ENCODE measurements around the gene TRMT1L.

Gene TRMT1L

DNA sequence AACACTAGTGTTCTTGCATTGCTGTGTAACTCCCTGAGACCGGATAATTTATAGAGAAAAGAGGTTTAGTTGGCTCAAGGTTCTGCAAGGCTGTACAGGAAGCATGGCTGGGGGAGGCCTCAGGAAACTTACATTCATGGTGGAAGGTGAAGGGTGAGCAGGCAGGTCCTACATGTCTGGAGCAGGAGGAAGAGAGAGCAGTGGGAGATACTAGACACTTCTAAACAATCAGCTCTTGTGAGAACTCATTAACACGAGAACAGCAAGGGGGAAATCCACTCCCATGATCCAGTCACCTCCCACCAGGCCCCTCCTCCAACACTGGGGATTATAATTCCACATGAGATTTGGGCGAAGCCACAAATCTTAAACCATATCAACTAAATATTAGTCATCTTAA lies 81.3 kb downstream of the TRMT1L start:
- no peak for DNase-seq (ENCODE audit: low spot score)
- TF ChIP-seq, protein P1, sequence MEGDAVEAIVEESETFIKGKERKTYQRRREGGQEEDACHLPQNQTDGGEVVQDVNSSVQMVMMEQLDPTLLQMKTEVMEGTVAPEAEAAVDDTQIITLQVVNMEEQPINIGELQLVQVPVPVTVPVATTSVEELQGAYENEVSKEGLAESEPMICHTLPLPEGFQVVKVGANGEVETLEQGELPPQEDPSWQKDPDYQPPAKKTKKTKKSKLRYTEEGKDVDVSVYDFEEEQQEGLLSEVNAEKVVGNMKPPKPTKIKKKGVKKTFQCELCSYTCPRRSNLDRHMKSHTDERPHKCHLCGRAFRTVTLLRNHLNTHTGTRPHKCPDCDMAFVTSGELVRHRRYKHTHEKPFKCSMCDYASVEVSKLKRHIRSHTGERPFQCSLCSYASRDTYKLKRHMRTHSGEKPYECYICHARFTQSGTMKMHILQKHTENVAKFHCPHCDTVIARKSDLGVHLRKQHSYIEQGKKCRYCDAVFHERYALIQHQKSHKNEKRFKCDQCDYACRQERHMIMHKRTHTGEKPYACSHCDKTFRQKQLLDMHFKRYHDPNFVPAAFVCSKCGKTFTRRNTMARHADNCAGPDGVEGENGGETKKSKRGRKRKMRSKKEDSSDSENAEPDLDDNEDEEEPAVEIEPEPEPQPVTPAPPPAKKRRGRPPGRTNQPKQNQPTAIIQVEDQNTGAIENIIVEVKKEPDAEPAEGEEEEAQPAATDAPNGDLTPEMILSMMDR (IDR thresholded peaks at IDR 0.05; ENCODE audit: extremely low read depth, missing control alignments), result no peak

DNA sequence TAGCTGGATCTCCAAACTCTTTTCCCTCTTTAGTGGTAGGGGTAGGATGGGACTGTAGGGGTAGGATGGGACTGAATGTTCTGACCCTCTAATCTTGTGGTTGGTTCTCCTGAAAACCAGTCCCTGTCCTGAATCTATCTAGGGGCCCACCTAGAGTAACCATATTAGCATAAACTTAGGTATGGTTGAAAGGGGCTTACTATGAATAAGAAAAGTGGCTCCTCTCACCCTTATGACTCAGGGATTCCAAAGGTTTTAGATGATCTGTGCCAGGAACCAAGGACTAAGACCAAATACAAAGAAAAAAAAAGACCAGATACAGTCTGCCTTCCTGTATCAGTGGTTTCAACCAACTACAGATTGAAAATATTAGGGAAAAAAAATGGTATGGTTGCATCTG lies 82.4 kb downstream of the TRMT1L start:
- no peak for DNase-seq (ENCODE audit: low spot score)

GRCh38 chr1:185073725-185074124 lies 83.0 kb downstream of the TRMT1L start:
- TF ChIP-seq, protein P1 (IDR thresholded peaks at IDR 0.05; ENCODE audit: extremely low read depth, missing control alignments), result no peak
- DNase-seq (ENCODE audit: low spot score), result no peak

More for the DNA sequence above, 82.4 kb downstream of the TRMT1L start:
- TF ChIP-seq, protein P1 (IDR thresholded peaks at IDR 0.05; ENCODE audit: extremely low read depth, missing control alignments), result no peak

GRCh38 chr1:185070051-185070450 lies 86.7 kb downstream of the TRMT1L start:
- TF ChIP-seq, protein P1 (IDR thresholded peaks at IDR 0.05; ENCODE audit: extremely low read depth, missing control alignments), result no peak
- no peak for DNase-seq (ENCODE audit: low spot score)

- no peak for DNase-seq (ENCODE audit: low spot score)
- TF ChIP-seq, protein P1 (IDR thresholded peaks at IDR 0.05; ENCODE audit: extremely low read depth, missing control alignments), result no peak
Observed at GRCh38 chr1:185069202-185069772, 87.5 kb downstream of the TRMT1L start.

DNA sequence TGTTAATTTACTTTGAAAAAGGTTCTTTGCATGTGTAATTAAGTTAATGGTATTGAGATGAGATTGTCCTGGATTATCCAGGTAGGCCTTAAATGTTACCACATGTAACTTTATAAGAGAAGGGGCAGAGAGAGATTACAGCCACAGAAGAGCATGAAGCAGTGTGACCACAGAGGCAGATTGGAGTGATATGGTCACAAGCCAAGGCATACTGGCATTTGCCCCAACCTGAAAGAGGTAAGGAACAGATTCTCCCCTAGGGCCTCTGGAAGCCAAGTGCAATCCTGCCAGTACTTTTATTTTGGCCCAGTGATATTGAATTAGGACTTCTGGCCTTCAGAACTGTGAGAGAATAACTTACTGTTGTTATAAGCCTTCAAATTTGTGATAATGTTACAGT lies 88.4 kb downstream of the TRMT1L start:
- DNase-seq (ENCODE audit: low spot score), result no peak
- TF ChIP-seq, protein P1 (IDR thresholded peaks at IDR 0.05; ENCODE audit: extremely low read depth, missing control alignments), result no peak

Measured in GM20000 (cell line).